Omental fat pad (tissue), 4 donors: ENCODE data around the gene PPP2R5E. TPM values are rescaled to one million over a fixed set of nuclear protein-coding genes. Genes with fewer than 3 reads are reported as not detected.

ENCODE experiments used
- ATAC-seq: fragments of 150-250 bp; one replicate; pipeline ENCODE4 v1.9.1; 2016; ENCODE audit warnings: mild to moderate bottlenecking, moderate library complexity; ENCODE audit not compliant: low FRiP score
- DNase-seq: peaks from one replicate; pipeline ENCODE4 v3.0.0-alpha.2; 2019; ENCODE audit warnings: low spot score
- CTCF ChIP-seq, 3 donors: fragments of 450-650 bp; IDR thresholded peaks; one replicate each; pipeline ENCODE4 v1.5.1; 2016 to 2017; ENCODE audit warnings: antibody characterized with exemption in 3 of 3, mild to moderate bottlenecking in 3 of 3, moderate library complexity in 2 of 3
- total RNA-seq, 4 donors: library from RNA; depleted of rRNA; stranded (reverse); fragments of >200 nt; gene quantifications; one replicate each; pipeline ENCODE4 v1.1.0, GENCODE V29; 2016

The PPP2R5E gene
- total RNA-seq, 4 donors from 2014 or later = 17.0 to 23.3 (median 21.0) TPM

GRCh38 chr14:63438065-63438757 lies 105.0 kb downstream of the PPP2R5E start:
- ATAC-seq (peak; percentile 89), DNase-seq (peak; percentile 35)
- no peak for TF ChIP-seq CTCF (IDR thresholded peaks at IDR 0.05)

GRCh38 chr14:63436286-63437098 lies 106.7 kb downstream of the PPP2R5E start:
- no peak for DNase-seq
- no peak for TF ChIP-seq CTCF (IDR thresholded peaks at IDR 0.05)
- no peak for ATAC-seq

GRCh38 chr14:63435838-63436237 lies 107.3 kb downstream of the PPP2R5E start:
- DNase-seq (no peak), ATAC-seq (peak; percentile 75)

GRCh38 chr14:63435204-63435603 lies 108.0 kb downstream of the PPP2R5E start:
- ATAC-seq (no peak), DNase-seq (no peak)
- TF ChIP-seq CTCF (IDR thresholded peaks at IDR 0.05) = no peak

More at GRCh38 chr14:63435838-63436237, 107.3 kb downstream of the PPP2R5E start:
- no peak for TF ChIP-seq CTCF (IDR thresholded peaks at IDR 0.05)

GRCh38 chr14:63432888-63433552 lies 110.2 kb downstream of the PPP2R5E start:
- ATAC-seq = no peak
- DNase-seq = no peak

GRCh38 chr14:63432228-63432627 lies 110.9 kb downstream of the PPP2R5E start:
- DNase-seq = no peak
- TF ChIP-seq CTCF (IDR thresholded peaks at IDR 0.05) = no peak
- no peak for ATAC-seq

More at GRCh38 chr14:63432888-63433552, 110.2 kb downstream of the PPP2R5E start:
- TF ChIP-seq CTCF (IDR thresholded peaks at IDR 0.05) = no peak
